ENCODE data around the gene SLC30A4. TPM values are rescaled to one million over a fixed set of nuclear protein-coding genes. Genes with fewer than 3 reads are reported as not detected.

The SLC30A4 gene
- total RNA-seq, 2 experiments from 2014 or later = 2.1 to 2.3 TPM

- ChIA-PET POLR2A (no interaction called here), CTCF (no interaction called here)
- TF ChIP-seq, protein P1, sequence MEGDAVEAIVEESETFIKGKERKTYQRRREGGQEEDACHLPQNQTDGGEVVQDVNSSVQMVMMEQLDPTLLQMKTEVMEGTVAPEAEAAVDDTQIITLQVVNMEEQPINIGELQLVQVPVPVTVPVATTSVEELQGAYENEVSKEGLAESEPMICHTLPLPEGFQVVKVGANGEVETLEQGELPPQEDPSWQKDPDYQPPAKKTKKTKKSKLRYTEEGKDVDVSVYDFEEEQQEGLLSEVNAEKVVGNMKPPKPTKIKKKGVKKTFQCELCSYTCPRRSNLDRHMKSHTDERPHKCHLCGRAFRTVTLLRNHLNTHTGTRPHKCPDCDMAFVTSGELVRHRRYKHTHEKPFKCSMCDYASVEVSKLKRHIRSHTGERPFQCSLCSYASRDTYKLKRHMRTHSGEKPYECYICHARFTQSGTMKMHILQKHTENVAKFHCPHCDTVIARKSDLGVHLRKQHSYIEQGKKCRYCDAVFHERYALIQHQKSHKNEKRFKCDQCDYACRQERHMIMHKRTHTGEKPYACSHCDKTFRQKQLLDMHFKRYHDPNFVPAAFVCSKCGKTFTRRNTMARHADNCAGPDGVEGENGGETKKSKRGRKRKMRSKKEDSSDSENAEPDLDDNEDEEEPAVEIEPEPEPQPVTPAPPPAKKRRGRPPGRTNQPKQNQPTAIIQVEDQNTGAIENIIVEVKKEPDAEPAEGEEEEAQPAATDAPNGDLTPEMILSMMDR (IDR thresholded peaks at IDR 0.05) = no peak
- Mint-ChIP-seq H3K27ac (no peak overlapping the region), H3K27me3 (peaks cover 41% of the 10 kb centered on the region), H3K9me3 (no peaks in the 10 kb centered on the region), H3K4me1 (ENCODE audit: low read depth) (no peaks in the 10 kb centered on the region), H3K4me3 (no peak overlapping the region), H3K36me3 (ENCODE audit: low read depth) (no peaks in the 10 kb centered on the region)
- Histone ChIP-seq H3K27ac (ENCODE audit: low read depth in 1 of 2, low read length in 2 of 2) (no peak overlapping the region), H3K27me3 (ENCODE audit: control insufficient read depth in 1 of 2, insufficient read depth in 2 of 2, low read length in 2 of 2) (peaks cover 0 to under 1% of the 10 kb centered on the region in 2 experiments), H3K9me3 (ENCODE audit: control insufficient read depth in 1 of 2, insufficient read depth in 1 of 2, low read length in 2 of 2) (no peaks in the 10 kb centered on the region), H3K4me3 (ENCODE audit: low read length) (no peak overlapping the region), H3K4me1 (ENCODE audit: insufficient read depth, low read length) (no peaks in the 10 kb centered on the region), H3K36me3 (ENCODE audit: insufficient read depth, low read length) (no peaks in the 10 kb centered on the region)
- ATAC-seq (ENCODE audit: poor library complexity) = no peak
- intact Hi-C loops (cut with DNase I, micrococcal nuclease) = no loop called here
- no peak for DNase-seq
Observed at GRCh38 chr15:45550436-45550835, 27.9 kb upstream of the SLC30A4 start.

GRCh38 chr15:45549541-45550220, 27.1 kb upstream of the SLC30A4 start:
- CTCF ChIA-PET = no interaction called here

DNA sequence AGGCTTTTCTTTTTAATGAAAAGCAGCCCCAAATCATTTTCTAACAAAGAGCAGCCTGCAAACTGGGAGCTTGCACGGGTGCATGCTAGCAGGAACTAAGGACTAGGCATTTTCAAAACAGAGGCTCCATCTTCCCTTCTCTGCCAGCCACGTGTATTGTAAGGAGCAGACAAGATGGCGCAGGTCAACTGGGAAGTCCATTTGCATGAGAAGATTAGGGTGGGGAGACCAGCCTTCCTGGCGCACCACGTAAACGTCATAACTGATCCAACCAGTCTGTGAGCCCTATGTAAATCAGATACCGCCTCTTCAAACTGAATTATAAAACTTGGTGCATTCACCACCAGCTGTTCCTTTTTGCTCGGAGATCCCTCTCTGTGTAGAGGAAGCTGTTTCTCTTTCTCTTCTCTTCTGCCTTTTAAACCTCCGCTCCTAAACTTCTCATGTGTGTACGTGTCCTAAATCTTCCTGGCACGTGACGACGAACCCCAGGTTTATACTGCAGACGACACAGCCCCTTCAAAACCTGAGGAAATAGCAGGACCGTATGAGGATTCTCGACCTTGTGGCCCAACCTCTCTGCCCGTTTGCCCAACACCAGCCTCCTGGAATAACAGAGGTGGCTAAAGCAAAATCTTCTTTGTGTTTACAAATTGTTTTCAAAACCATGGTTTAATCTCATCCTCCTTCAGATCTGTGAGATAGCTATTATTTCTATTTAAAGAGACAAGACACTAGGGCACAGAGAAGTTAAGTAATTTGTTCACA, 26.4 kb upstream of the SLC30A4 start:
- no peak overlapping the region for H3K27ac ChIP-seq (ENCODE audit: low read depth in 1 of 2, low read length in 2 of 2)
- no peaks in the 10 kb centered on the region for H3K27me3 ChIP-seq (ENCODE audit: control insufficient read depth in 1 of 2, insufficient read depth in 2 of 2, low read length in 2 of 2)
- Mint-ChIP-seq H3K36me3 (ENCODE audit: low read depth) (no peaks in the 10 kb centered on the region), H3K9me3 (no peaks in the 10 kb centered on the region), H3K27ac (no peak overlapping the region), H3K4me3 (no peak overlapping the region), H3K4me1 (ENCODE audit: low read depth) (no peaks in the 10 kb centered on the region), H3K27me3 (peaks cover 33% of the 10 kb centered on the region)
- no peaks in the 10 kb centered on the region for H3K36me3 ChIP-seq (ENCODE audit: insufficient read depth, low read length)
- intact Hi-C loops (cut with DNase I, micrococcal nuclease) = no loop called here
- no peaks in the 10 kb centered on the region for H3K4me1 ChIP-seq (ENCODE audit: insufficient read depth, low read length)
- no peak overlapping the region for H3K4me3 ChIP-seq (ENCODE audit: low read length)
- no peak for ATAC-seq (ENCODE audit: poor library complexity)
- no peaks in the 10 kb centered on the region for H3K9me3 ChIP-seq (ENCODE audit: control insufficient read depth in 1 of 2, insufficient read depth in 1 of 2, low read length in 2 of 2)
- CTCF ChIA-PET = no interaction called here
- TF ChIP-seq, protein P1 (IDR thresholded peaks at IDR 0.05) = no peak
- DNase-seq = no peak
- POLR2A ChIA-PET = no interaction called here

More at GRCh38 chr15:45549541-45550220, 27.1 kb upstream of the SLC30A4 start:
- H3K4me1 ChIP-seq (ENCODE audit: insufficient read depth, low read length) = no peaks in the 10 kb centered on the region
- H3K36me3 Mint-ChIP-seq (ENCODE audit: low read depth) = no peaks in the 10 kb centered on the region
- H3K27ac ChIP-seq (ENCODE audit: low read depth in 1 of 2, low read length in 2 of 2) = no peak overlapping the region
- no peak overlapping the region for H3K4me3 ChIP-seq (ENCODE audit: low read length)
- no peak for DNase-seq
- no peaks in the 10 kb centered on the region for H3K36me3 ChIP-seq (ENCODE audit: insufficient read depth, low read length)
- POLR2A ChIA-PET = no interaction called here
- H3K4me3 Mint-ChIP-seq = no peak overlapping the region
- intact Hi-C loops (cut with DNase I, micrococcal nuclease) = no loop called here
- TF ChIP-seq, protein P1 (IDR thresholded peaks at IDR 0.05) = no peak
- H3K9me3 ChIP-seq (ENCODE audit: control insufficient read depth in 1 of 2, insufficient read depth in 1 of 2, low read length in 2 of 2) = no peaks in the 10 kb centered on the region
- ATAC-seq (ENCODE audit: poor library complexity) = no peak
- H3K27me3 ChIP-seq (ENCODE audit: control insufficient read depth in 1 of 2, insufficient read depth in 2 of 2, low read length in 2 of 2) = no peaks in the 10 kb centered on the region
- no peak overlapping the region for H3K27ac Mint-ChIP-seq
- H3K9me3 Mint-ChIP-seq = no peaks in the 10 kb centered on the region
- no peaks in the 10 kb centered on the region for H3K4me1 Mint-ChIP-seq (ENCODE audit: low read depth)
- peaks cover 38% of the 10 kb centered on the region for H3K27me3 Mint-ChIP-seq
